Measurements from ENCODE around the gene MTCL1.

Gene MTCL1

GRCh38 chr18:8794156-8794933 is 89.0 kb downstream of the MTCL1 start:
- no peak for DNase-seq (ENCODE audit: low spot score)

- DNase-seq (ENCODE audit: low spot score): no peak
Observed at GRCh38 chr18:8794934-8795280, 89.6 kb downstream of the MTCL1 start.

DNA sequence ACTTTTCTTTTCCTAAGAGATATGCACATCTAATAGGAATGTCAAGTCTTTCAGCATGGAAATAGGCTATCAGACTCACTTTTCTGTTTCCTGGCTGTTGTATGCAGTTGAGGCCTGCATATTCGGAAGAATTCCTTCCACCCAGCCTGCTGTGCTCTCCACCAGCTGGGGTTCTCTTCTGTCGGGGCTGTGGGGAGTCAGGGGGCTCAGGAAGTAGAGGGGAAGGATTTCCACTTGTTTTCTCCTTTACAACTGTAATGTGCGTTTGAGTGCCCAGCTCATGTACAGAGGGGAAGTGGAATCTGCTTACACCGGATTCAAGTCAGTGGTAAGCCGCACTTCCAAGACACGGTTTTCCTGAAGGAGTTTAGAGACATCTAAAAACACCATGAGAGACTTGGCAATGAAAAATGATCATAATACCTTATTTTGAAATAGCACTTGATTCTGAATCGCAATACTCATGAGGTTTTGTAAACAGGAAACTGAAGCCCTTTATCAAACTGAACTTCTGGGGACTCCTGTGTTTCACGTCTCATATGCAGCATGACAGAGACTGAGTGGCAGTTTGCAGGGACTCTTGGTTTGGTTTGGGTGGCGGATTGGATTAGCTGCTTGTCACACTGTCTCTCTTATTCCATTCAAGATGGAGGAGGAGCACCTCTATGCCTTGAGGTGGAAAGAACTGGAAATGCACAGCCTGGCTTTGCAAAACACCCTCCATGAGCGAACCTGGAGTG is 90.4 kb downstream of the MTCL1 start:
- no peak for DNase-seq (ENCODE audit: low spot score)

DNA sequence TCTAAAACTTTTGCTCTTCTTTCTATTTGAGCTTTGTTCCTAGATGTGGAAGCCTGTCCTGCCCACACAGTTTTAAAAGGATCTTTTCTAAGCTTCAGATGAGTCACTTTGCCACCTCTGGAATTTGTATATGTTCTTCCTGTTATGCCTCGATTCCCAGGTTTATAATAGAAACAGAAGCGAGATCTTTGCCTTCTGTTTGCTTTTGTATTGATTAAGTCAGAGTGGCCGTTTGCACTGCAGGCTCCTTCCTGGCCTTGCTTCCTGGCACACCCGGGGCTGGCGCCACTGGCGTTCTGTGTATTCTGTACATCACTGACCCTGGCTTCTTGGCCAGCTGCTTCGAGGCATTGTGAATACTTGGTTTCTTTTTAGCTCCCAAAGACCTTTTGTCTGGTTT is 91.8 kb downstream of the MTCL1 start:
- DNase-seq (ENCODE audit: low spot score): no peak

- DNase-seq (ENCODE audit: low spot score): no peak
Observed at GRCh38 chr18:8799001-8799400, 93.6 kb downstream of the MTCL1 start.

DNA sequence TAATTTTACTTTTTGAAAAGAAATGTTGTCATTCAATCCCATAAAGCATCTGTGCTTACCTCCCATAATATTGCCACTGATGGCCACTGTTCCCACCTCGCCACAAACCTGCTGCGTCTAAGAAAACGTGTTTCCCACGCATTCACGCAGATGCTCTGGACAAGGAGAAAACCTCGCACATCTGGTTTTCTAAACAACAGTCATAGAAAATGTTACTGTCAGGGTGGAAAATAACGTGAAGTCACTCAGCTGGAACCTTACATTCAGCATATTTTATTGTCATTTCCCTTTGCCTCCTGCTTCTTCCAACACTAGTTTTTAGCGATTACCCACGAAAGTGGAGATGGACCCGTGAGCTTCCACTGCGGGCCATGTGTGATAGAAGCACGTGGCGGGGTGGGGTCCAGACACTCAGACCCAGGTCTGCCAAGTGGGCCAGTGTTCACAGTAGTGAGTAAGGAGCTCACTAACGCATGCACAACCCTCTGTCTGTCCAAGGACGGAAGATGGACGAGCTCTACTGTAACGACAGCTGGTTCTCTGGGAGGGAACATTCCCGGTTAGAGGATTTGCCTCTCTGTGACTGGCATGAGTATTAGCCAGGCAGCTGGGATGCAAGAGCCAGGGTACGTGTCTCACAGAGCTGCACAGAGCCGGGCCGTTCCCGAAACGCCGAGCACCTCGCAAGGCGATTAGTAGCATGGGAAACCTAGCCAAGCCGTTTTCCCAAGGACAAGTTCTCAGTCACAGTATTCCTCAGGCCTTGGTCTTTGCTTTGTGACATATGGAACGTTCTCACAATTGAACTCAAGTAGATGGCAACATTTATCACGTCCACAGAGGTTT is 94.5 kb downstream of the MTCL1 start:
- no peak for DNase-seq (ENCODE audit: low spot score)

GRCh38 chr18:8800445-8800844 is 95.1 kb downstream of the MTCL1 start:
- no peak for DNase-seq (ENCODE audit: low spot score)

- no peak for DNase-seq (ENCODE audit: low spot score)
Observed at GRCh38 chr18:8800876-8801262, 95.5 kb downstream of the MTCL1 start.

DNA sequence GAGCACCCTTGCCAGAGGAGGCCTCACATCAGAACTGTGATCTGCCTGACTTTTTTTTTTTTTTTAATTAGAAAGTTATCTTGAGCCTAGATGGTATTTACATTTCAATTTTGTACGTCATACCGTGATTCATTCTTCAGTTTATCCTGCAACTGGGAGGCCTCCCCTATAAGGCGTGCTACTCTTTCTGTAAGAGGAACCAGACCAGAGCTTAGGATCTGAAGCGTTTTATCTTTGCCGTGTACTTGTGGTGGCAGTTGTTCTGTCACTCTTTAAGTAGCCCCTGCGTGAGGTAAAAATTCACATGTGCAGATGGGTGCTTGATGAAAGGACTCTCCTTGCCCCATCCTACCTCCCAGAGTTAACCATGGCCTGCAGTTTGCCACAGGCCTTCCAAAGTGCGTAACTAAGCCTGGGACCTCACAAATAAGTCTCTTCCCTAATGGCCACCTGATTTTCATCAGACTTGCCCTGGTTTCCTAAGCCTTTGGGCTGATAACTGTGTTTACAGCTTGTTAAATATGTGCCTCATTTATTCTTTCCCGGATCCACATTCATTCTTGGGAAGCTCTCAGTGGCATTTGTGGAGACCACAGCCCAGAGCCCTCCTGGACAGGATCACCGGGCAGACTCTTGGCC is 96.0 kb downstream of the MTCL1 start:
- DNase-seq (ENCODE audit: low spot score): no peak

DNA sequence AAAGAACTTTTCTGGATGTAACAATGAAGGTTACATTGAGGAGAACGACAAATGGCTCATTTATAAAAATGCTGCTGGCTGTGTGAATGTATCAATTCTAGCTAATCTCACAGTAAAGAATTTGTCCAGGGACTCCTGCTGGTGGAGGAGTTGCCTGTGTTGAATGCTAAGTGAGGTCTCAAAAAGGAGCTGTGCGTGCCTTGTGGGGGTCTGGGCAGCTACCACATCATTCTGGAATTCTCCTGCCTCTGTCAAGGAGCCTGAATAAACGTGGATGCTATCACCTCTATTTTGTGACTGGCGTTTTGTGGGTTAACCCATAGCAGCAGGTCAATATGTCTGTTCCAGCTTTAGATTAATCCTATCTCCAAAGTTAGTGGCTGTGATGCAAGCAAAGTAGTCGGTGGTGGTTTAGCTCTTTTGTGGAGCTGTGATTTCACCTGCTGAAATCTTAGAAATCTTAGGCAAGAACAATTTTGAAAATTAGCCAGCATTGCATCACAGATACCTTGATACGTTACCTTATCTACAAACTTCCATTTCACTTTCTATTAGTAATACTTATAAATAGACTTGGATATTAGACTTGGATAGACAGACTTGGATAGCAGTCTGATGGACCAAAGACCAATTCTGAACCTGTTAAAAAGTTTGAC is 96.8 kb downstream of the MTCL1 start:
- no peak for DNase-seq (ENCODE audit: low spot score)

DNA sequence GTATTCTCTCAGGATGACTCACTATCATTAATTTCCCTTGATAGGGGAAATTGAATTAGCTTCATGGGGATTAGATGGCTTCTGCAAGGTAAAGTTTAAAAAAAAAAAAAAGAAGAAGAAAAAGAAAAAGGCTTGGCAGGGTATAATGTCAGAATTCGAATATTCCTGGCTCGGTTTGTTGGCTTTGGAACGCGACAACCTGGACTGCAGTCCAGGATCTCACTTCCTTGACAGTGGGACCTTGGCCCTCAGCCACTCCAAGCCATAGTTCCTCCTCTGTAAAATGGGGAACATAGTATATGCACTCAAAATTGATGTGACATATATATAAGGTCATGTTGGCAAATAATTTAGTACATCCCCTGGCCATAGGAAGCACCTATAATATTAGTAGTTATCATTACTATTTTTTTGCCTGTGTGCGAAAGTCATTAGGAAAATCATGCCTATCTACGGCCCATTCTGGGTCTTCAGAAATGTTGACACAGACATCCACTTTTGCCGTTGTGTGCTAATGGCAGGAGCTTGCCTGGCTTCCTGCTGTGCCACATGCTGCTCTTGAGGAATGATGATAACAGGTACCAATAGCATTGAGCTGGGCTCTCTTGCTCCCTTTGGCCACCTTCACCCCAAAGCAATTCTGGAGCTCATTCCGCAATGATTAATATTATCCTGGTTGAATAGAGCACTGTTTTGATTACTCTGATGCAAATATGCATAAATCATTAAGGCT is 97.9 kb downstream of the MTCL1 start:
- DNase-seq (ENCODE audit: low spot score): no peak

GRCh38 chr18:8803957-8804356 is 98.6 kb downstream of the MTCL1 start:
- no peak for DNase-seq (ENCODE audit: low spot score)

DNA sequence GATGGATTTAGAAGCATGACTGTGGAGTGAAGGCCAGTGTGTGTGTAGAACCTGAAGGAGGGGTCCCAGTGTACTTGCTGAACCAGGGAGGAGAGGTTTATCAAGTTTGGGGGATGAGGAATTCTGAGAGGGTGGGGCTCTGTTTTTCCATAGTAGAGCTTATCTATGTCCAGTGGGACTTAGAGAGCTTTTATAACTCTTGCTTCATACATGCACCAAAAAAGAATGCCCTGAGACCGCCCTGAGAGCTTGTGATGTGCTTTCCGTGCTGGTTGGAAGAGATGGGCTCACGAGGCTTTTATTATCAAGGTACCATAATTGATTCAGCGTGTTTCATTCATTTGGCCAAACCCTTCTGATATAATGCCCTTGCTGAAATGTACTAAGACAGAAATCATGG is 100.2 kb downstream of the MTCL1 start:
- DNase-seq (ENCODE audit: low spot score): no peak

- DNase-seq (ENCODE audit: low spot score): no peak
Observed at GRCh38 chr18:8806100-8806797, 100.9 kb downstream of the MTCL1 start.

GRCh38 chr18:8806798-8807487 is 101.6 kb downstream of the MTCL1 start:
- DNase-seq (ENCODE audit: low spot score): no peak

DNA sequence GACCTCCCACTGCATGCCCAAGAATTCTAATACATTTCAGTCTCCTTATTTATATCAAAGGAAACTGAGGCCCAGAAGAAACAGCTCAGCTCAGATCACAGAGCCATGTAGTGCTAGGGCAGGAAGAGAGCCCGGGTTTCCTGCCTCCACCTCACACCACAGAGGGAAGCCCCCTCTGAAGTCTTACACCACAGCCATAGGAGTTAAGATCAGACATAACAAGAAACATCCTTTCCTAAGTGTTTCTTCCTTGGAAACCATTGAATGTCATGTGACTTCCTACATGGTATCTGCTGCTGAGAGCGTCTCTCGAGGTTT is 102.1 kb downstream of the MTCL1 start:
- no peak for DNase-seq (ENCODE audit: low spot score)

DNA sequence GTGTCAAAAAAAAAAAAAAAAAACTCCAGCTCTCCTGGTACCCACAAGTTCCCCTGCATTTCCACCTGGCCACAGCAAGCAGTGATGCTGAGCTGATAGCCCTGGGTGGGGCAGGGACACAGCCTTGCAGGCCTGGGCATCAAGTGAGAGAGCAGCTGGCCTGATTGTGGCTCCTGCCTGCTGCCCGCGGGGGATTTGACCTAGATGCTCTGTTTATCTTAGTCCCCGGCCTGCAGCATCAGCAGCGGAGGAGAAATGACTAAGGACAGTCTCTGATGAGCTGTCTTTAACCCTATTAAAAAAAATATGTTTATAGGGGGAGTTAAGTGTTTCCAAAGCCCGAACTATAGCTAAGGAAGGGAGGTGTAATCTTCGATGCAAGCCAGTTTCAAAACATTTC is 102.6 kb downstream of the MTCL1 start:
- no peak for DNase-seq (ENCODE audit: low spot score)

- no peak for DNase-seq (ENCODE audit: low spot score)
Observed at GRCh38 chr18:8809514-8809913, 104.2 kb downstream of the MTCL1 start.

GRCh38 chr18:8810157-8810556 is 104.8 kb downstream of the MTCL1 start:
- DNase-seq (ENCODE audit: low spot score): no peak

DNA sequence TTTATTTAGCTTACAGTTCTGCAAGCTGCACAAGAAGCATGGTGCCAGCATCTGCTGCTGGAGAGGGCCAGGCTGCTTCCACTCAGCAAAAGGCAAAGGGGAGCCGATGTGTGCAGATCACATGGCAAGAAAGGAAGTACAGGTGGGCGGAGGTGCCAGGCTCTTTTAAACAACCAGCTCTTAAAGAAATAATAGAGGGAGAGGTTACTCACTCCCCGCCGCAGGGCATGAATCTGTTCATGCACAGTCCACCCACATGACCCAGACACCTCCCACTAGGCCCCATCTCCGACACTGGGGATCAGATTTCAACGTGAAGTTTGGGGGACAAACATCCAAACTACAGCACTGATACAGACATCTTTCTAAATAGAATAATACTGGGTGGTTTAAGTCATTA is 105.8 kb downstream of the MTCL1 start:
- no peak for DNase-seq (ENCODE audit: low spot score)

Measured in D341Med (cell line).